ENCODE measurements around the gene SSC4D.
"Not testable (repeated sequence)": the region's sequence is repeated elsewhere in the genome, so short reads cannot be mapped to it uniquely, and the experiment has no call there.

Gene SSC4D

DNA sequence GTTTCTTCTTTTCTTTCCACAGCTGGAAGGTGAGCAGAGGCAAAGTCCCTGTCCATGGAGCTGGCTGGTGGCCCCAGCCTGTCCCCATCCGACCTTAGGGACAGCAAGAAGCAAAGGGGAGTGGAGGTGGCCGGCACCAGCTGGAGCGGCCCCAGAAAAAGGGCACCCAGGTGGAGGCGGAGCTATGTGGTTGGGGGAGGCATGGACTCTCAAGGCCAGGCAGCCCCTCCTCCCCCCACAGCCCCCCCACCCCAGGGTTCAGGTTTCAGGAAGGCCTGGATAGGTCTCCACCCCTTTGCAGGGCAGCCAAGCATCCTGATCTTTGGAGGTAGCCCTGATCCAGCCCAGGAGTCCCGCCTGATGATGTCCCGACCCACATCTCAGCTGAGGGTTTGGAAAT is at the start of gene SSC4D:
Gene SSC4D, minus strand, starts transcription at position 161 of the 400 bp plus-strand sequence. CDS start 5,258 bp downstream, outside the sequence.
- no peak for DNase-seq

- DNase-seq: not testable (repeated sequence)
Measured at GRCh38 chr7:76458504-76458903, 49.0 kb upstream of the SSC4D start.

DNA sequence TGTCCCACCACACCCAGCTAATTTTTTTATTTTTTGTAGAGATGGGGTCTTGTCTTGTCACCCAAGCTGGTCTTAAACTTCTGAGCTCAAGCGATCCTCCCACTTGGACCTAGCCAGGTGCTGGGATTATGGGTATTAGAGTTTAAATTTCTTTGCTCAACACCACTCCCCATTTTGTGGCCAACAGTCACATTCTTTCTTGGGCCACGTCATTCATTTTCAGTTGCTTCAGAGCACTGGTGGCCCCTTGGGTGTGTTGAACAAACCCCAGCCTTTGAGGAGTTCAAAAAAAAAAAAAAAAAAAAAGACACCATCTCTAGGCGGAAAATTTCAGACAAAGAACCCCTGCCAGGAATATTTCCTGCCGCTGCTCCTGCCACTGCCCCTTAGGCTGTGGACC is 47.5 kb upstream of the SSC4D start:
- DNase-seq: not testable (repeated sequence)

DNA sequence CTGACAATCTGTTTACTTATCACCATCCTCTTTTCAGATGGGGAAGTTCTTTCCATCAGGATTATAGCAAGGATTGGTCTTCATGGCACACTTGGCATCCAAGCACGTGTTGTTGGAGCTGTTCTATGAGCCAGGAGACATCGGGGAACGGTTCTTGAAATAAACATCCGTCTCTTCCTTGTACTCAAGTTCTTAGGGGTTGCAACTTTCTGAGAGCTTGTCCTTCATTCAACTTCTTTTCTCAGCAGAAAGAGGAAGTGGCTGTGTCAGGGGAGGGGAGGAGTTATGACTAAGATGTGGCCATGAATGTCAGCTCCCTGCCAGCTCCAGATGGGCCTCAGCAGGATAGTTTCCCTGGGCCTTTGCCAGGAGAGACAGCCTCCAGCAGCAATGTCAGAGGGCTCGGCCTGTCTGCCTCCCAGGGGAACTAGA is 36.1 kb upstream of the SSC4D start:
- DNase-seq: peak; percentile 65

GRCh38 chr7:76443846-76444245 is 34.3 kb upstream of the SSC4D start:
- not testable (repeated sequence) for DNase-seq

- not testable (repeated sequence) for DNase-seq
Measured at GRCh38 chr7:76442664-76443446, 33.4 kb upstream of the SSC4D start.

DNA sequence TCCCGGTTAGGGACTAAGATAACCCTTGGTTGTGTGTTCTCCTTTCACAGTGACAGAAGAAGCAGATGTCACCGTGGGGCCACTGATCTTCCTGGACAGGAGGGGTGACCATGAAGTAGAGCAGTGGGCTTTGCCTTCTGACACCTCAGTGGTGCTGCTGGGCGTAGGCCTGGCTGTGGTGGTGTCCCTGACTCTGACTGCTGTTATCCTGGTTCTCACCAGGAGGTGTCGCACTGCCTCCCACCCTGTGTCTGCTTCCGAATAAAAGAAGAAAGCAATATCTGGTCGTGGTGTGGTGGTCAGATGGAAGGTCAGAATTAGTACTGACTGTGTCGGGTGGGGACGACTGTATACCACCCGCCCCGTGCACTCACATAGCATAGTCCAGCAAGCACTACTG is 32.3 kb upstream of the SSC4D start:
- DNase-seq: not testable (repeated sequence)

DNA sequence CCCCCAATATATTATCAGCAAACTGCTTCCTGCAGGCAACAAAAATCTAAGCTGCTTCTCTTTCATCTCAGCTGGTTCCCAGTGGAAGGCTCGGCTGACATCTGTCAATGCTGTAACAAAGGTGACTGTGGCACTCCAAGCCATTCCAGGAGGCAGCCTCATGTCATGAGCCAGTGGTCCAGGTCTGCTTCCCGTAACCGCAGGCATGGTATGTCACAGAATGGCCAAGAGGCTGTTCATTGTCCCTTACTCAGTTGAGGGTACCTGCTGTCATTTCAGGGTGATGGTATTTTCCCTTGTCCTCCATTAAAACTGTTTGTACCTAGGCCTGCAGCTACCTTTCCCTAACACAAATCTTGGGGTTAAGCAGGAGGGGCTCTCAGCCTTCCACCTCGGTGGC is 30.9 kb upstream of the SSC4D start:
- DNase-seq: not testable (repeated sequence)

DNA sequence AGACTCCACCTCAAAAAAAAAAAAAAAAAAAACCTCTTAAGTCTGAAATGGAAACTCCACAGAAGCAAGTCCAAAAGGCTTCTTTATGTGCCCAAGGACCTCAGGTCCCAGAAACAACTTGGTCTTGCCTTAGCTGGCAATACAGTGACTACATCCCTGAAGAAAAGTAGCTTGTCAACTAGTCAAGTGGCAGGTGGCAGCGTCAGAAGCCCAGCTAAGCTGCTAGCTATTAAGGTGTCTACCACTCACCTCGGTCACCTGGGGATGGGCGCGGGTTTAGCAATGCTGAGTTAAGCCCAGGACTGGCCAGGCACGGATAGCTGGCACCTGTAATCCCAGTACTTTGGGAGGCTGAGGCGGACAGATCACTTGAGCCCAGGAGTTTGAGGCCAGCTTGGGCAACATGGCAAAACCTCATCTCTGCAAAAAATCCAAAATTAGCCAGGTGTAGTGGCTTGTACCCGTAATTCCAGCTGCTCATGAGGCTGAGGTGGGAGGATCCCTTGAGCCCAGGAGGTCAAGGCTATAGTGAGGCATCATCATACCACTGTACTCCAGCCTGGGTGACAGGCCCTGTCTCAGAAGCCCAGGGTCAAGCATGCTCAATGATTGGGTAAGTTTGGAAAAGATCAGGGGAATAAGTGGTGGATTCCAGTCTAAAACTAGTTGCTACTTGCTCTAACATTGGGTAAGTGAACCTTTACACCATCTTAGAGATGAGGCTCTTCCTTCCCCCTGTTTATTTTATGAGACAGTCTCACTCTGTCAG is 29.8 kb upstream of the SSC4D start:
- DNase-seq: not testable (repeated sequence)

DNA sequence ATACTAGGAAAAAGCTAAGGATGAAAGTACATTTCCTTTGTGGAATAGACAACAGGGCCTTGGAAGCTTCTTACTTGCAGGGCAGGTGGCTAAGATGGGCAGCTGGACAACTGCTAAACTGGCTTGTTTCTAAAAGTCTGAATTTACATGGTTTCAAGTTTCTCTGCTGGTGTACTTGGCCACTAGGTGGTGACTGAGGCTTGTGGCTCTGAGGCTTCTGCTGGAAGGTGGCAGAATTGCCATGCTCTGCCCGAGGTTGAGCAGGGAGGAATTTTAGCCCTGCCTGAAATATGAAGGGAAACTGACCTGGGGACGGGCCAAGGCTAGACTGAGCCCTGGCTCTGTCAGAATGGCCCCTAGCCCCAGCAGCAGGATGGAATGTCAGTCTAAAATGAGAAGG is 28.4 kb upstream of the SSC4D start:
- peak; percentile 74 for DNase-seq

DNA sequence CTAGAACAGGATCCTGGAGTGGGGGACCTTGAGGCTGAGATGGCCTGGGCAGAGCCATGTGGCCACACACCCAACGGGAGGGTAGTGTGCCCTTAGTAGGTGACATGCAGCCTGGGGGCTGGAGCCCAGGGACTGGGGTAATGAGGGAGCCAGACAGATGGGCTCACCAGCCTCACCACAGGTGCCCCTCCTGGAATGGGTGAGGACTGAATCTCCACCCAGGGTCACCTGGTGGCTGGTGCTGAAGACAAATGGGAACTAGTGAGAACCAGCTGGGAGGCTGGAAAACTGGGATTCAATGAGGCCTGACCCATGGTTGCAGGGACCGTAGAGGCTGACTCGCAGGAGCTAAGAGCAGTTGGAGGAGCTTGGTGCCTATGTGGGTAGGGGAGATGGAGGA is 21.3 kb upstream of the SSC4D start:
- no peak for DNase-seq

GRCh38 chr7:76430211-76430610 is 20.7 kb upstream of the SSC4D start:
- no peak for DNase-seq

DNA sequence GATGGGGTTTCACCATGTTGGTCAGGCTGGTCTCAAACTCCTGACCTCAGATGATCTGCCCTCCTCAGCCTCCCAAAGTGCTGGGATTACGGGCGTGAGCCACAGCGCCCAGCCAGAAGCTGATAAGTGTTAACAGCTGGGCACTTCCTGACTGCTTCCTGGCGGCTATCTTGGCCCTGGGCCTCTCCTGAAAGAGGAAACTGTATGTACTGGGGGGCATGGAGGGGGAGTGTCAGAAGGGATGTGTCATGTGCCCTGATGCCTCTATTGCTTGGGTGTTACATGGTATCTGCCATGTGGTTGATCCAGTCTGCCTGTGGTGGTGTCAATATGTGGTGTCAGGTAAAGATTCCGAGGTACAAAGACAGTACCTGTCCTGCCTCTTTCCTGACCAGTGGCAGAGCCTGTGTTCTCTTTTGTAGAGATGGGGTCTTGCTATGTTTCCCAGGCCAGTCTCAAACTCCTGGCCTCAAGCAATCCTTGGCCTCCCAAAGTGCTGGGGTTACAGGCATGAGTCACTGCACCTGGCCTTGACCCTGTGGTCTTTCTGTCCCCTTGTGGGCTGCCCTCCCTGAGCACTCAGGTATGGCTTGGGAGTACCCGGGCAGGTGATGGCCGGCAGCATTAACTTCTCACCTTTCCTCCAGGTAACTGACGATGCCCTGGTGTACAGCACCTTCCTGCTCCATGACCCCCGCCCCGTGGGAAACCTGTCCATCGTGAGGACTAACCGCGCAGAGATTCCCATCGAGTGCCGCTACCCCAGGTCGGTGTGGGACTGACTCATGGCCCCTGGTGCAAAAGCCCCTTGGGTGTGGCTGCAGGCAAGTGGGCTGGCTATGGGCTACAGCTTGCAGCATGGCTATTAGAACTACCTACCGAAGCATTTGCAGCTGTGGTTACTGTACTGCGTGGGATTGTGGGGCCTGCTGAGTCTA is 19.6 kb upstream of the SSC4D start:
- DNase-seq: no peak

- no peak for DNase-seq
Measured at GRCh38 chr7:76428149-76428823, 18.8 kb upstream of the SSC4D start.

- DNase-seq: no peak
Measured at GRCh38 chr7:76427635-76428034, 18.1 kb upstream of the SSC4D start.

DNA sequence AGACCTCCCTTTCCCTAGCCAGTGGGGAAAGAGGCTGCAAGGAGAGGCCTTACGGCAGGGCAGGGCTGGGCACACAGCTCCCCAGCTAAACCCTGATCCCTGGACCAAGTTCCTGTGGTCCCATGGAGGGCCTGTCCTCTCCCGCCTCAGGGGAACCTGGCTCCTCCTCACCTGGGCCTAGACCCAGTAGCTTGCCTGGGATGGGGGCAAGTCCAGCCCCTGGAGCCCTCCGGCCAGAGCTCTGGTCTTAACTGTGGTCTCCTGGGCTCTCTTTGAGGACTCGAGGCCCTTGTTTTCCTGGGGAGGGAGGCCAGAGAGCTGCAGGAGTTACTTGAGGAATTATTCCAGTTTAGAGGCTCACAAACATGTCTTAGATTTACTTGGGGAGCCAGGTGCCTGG is 16.7 kb upstream of the SSC4D start:
- no peak for DNase-seq

GRCh38 chr7:76425558-76425957 is 16.1 kb upstream of the SSC4D start:
- not testable (repeated sequence) for DNase-seq

- DNase-seq: no peak
Measured at GRCh38 chr7:76425156-76425555, 15.7 kb upstream of the SSC4D start.

DNA sequence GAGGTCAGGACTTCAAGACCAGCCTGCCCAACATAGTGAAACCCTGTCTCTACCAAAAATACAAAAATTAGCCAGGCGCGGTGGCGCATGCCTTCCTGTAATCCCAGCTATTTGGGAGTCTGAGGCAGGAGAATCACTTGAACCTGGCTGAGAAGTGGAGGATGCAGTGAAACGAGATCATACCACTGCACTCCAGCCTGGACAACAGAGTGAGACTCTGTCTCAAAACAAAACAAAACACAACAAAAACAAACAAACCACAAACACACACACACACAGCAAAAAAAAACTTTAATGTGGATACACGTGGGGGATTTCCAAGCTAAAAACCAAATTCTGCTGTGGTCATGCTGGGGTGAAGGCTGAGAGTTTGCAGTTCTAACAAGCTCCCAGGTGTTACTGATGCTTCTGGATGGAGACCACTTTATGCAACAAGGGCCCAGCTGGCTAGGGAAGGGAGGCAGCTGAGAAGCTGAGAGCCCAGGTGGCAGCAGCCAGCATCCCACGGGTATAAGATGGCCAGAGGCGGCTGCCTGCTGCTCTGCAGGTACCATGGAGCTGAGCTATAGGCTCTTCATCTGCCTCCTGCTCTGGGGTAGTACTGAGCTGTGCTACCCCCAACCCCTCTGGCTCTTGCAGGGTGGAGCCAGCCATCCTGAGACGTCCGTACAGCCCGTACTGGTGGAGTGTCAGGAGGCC is 15.1 kb upstream of the SSC4D start, which contains the start of gene ZP3:
Gene ZP3, plus strand, starts transcription at position 538 of the 699 bp plus-strand sequence. Its CDS starts 15 bp downstream, at position 553.
- peak; percentile 48 for DNase-seq

- no peak for DNase-seq
Measured at GRCh38 chr7:76423666-76424412, 14.3 kb upstream of the SSC4D start.

DNA sequence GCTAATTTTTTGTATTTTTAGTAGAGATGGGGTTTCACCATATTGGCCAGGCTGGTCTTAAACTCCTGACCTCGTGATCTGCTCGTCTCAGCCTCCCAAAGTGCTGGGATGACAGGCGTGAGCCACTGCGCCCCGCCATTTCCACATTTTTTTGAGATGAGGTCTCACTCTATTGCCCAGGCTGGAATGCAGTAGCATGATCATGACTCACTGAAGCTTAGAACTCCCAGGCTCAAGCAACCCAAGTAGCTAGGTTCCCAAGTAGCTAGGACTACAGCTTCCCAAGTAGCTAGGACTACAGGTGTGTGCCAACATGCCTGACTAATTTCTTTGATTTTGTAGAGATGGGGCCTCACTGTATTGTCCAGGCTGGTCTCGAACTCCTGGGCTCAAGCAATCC is 11.6 kb upstream of the SSC4D start:
- not testable (repeated sequence) for DNase-seq

Measured in activated CD4-positive, alpha-beta T cell treated with anti-CD3 and anti-CD28 coated beads, Interleukin-10, Interleukin-2, amounts not matched to agents 100 ng/mL and 50 ng/mL, durations not matched to agents 16 hours and 8 hours (primary cell).